Measurements from ENCODE around the gene PLEKHS1. TPM values are rescaled to one million over a fixed set of nuclear protein-coding genes. Genes with fewer than 3 reads are reported as not detected.

PLEKHS1 gene
- total RNA-seq, 1 donor from 2014 or later = 7.0 TPM

Small RNAs within 50 kb of the gene (microRNA-seq; reads per million reads assigned to microRNA genes)
- not detected for gene MIR4483 (ENCODE audit: borderline number of aligned reads)

Other genes with a start within 250 kb of the PLEKHS1 start
- gene HABP2, start 198.6 kb upstream of the PLEKHS1 start, total RNA-seq = 0.77 TPM
- gene NRAP, start 87.6 kb upstream of the PLEKHS1 start, total RNA-seq = not detected
- gene CASP7, start 71.8 kb upstream of the PLEKHS1 start, total RNA-seq = 36.3 TPM
- 7.1 TPM for gene DCLRE1A, start 102.4 kb downstream of the PLEKHS1 start, total RNA-seq
- 43.6 TPM for gene NHLRC2, start 103.0 kb downstream of the PLEKHS1 start, total RNA-seq